ENCODE data around the gene FSIP1.

The FSIP1 gene

GRCh38 chr15:39642011-39642640 lies 140.5 kb downstream of the FSIP1 start:
- no peak for DNase-seq

GRCh38 chr15:39641191-39641889 lies 141.3 kb downstream of the FSIP1 start:
- DNase-seq = no peak

GRCh38 chr15:39640665-39641064 lies 142.0 kb downstream of the FSIP1 start:
- DNase-seq = no peak

- DNase-seq = no peak
Observed at GRCh38 chr15:39639037-39639436, 143.6 kb downstream of the FSIP1 start.

- DNase-seq = no peak
Observed at GRCh38 chr15:39638041-39638440, 144.6 kb downstream of the FSIP1 start.

GRCh38 chr15:39631357-39631756 lies 151.3 kb downstream of the FSIP1 start:
- no peak for DNase-seq

GRCh38 chr15:39629906-39630305 lies 152.7 kb downstream of the FSIP1 start:
- no peak for DNase-seq

GRCh38 chr15:39629371-39629770 lies 153.3 kb downstream of the FSIP1 start:
- DNase-seq = no peak

- no peak for DNase-seq
Observed at GRCh38 chr15:39628546-39629257, 153.9 kb downstream of the FSIP1 start.

- no peak for DNase-seq
Observed at GRCh38 chr15:39628144-39628508, 154.5 kb downstream of the FSIP1 start.

- DNase-seq = no peak
Observed at GRCh38 chr15:39627451-39628143, 155.0 kb downstream of the FSIP1 start.

GRCh38 chr15:39625856-39626255 lies 156.8 kb downstream of the FSIP1 start:
- no peak for DNase-seq

- no peak for DNase-seq
Observed at GRCh38 chr15:39625451-39625850, 157.2 kb downstream of the FSIP1 start.

- DNase-seq = no peak
Observed at GRCh38 chr15:39624806-39625205, 157.8 kb downstream of the FSIP1 start.

- DNase-seq = no peak
Observed at GRCh38 chr15:39623529-39623931, 159.1 kb downstream of the FSIP1 start.

GRCh38 chr15:39622660-39623516 lies 159.8 kb downstream of the FSIP1 start:
- no peak for DNase-seq

- no peak for DNase-seq
Observed at GRCh38 chr15:39621976-39622375, 160.7 kb downstream of the FSIP1 start.

- DNase-seq = no peak
Observed at GRCh38 chr15:39621210-39621609, 161.4 kb downstream of the FSIP1 start.

GRCh38 chr15:39618063-39618823 lies 164.4 kb downstream of the FSIP1 start:
- DNase-seq = no peak

- DNase-seq = no peak
Observed at GRCh38 chr15:39616731-39617455, 165.7 kb downstream of the FSIP1 start.

GRCh38 chr15:39613861-39614260 lies 168.8 kb downstream of the FSIP1 start:
- DNase-seq = no peak
